Trophoblast cell (in vitro differentiated cells and primary cell): Measurements from ENCODE around the gene MON2.
A peak's percentile ranks its signal among the peaks of the same experiment; 100 is the strongest.

ENCODE experiments used
- DNase-seq, 2 donors: peaks; one replicate each; pipeline ENCODE4 v3.0.0-alpha.2; 2016
- H2AFZ ChIP-seq: 2 replicates; pipeline ENCODE4 v1.6.1; 2013; ENCODE audit warnings: low read length, moderate library complexity, mild to moderate bottlenecking; ENCODE audit not compliant: insufficient read depth, poor library complexity
- H2AK5ac ChIP-seq: 2 replicates; pipeline ENCODE4 v1.6.1; 2013; ENCODE audit warnings: mild to moderate bottlenecking, low read length
- H2BK120ac ChIP-seq: 2 replicates; pipeline ENCODE4 v1.6.1; 2013; ENCODE audit warnings: low read length, mild to moderate bottlenecking, moderate library complexity; ENCODE audit not compliant: insufficient read depth, poor library complexity
- H2BK12ac ChIP-seq: 2 replicates; pipeline ENCODE4 v1.6.1; 2013; ENCODE audit warnings: mild to moderate bottlenecking, low read length, moderate library complexity
- H2BK5ac ChIP-seq: 2 replicates; pipeline ENCODE4 v1.6.1; 2013; ENCODE audit warnings: low read length, low read depth, moderate library complexity, mild to moderate bottlenecking; ENCODE audit not compliant: poor library complexity
- H3K14ac ChIP-seq: 2 replicates; pipeline ENCODE4 v1.6.1; 2013; ENCODE audit warnings: mild to moderate bottlenecking, low read length
- H3K18ac ChIP-seq: 2 replicates; pipeline ENCODE4 v1.6.1; 2013; ENCODE audit warnings: mild to moderate bottlenecking, low read length
- H3K23ac ChIP-seq: 2 replicates; pipeline ENCODE4 v1.6.1; 2013; ENCODE audit warnings: low read length
- H3K27ac ChIP-seq: 2 replicates; pipeline ENCODE4 v1.5.1; 2013; ENCODE audit warnings: low read depth, mild to moderate bottlenecking, inconsistent platforms, low read length, moderate library complexity
- H3K27me3 ChIP-seq: 2 replicates; pipeline ENCODE4 v1.6.1; 2013; ENCODE audit warnings: inconsistent platforms, mild to moderate bottlenecking, low read length, moderate library complexity; ENCODE audit not compliant: insufficient read depth
- H3K36me3 ChIP-seq, 2 experiments: 1 replicate in 1 of 2; 2 replicates in 1 of 2; pipeline ENCODE4 v1.6.1; 2013; ENCODE audit warnings: low read length in 2 of 2, mild to moderate bottlenecking in 2 of 2, moderate library complexity in 1 of 2; ENCODE audit not compliant: insufficient read depth in 2 of 2, control insufficient read depth in 1 of 2
- H3K4ac ChIP-seq: 2 replicates; pipeline ENCODE4 v1.6.1; 2013; ENCODE audit warnings: low read depth, mild to moderate bottlenecking, low read length, moderate library complexity
- H3K4me1 ChIP-seq, 2 experiments: 1 replicate in 1 of 2; 2 replicates in 1 of 2; pipeline ENCODE4 v1.6.1; 2013; ENCODE audit warnings: low read length in 2 of 2, mild to moderate bottlenecking in 2 of 2, moderate library complexity in 1 of 2; ENCODE audit not compliant: insufficient read depth in 2 of 2, control insufficient read depth in 1 of 2
- H3K4me2 ChIP-seq: 2 replicates; pipeline ENCODE4 v1.6.1; 2013; ENCODE audit warnings: inconsistent platforms, mild to moderate bottlenecking, low read length, moderate library complexity
- H3K4me3 ChIP-seq: 2 replicates; pipeline ENCODE4 v1.5.1; 2013; ENCODE audit warnings: mild to moderate bottlenecking, low read depth, low read length, inconsistent platforms
- H3K79me1 ChIP-seq: one replicate; pipeline ENCODE4 v1.6.1; 2013; ENCODE audit warnings: low read length
- H3K79me2 ChIP-seq: 2 replicates; pipeline ENCODE4 v1.6.1; 2013; ENCODE audit warnings: low read length, mild to moderate bottlenecking; ENCODE audit not compliant: control insufficient read depth, insufficient read depth, poor library complexity
- H3K9ac ChIP-seq: 2 replicates; pipeline ENCODE4 v1.6.1; 2013; ENCODE audit warnings: mild to moderate bottlenecking, low read length
- H3K9me3 ChIP-seq: 2 replicates; pipeline ENCODE4 v1.6.1; 2013; ENCODE audit warnings: low read depth, mild to moderate bottlenecking, control low read depth, inconsistent platforms, low read length; ENCODE audit not compliant: insufficient read depth
- H4K12ac ChIP-seq: 2 replicates; pipeline ENCODE4 v1.6.1; 2013; ENCODE audit warnings: low read depth, mild to moderate bottlenecking, low read length, moderate library complexity
- H4K8ac ChIP-seq: 2 replicates; pipeline ENCODE4 v1.6.1; 2013; ENCODE audit warnings: low read depth, mild to moderate bottlenecking, low read length, moderate library complexity
- H4K91ac ChIP-seq: one replicate; pipeline ENCODE4 v1.6.1; 2013; ENCODE audit warnings: low read depth, mild to moderate bottlenecking, low read length, moderate library complexity
- WGBS: extraction: QIAGEN DNeasy Blood & Tissue Kit; methylation state at CpG from one replicate; pipeline ENCODE4 v1.1.7; 2013; ENCODE audit warnings: missing lambda C conversion rate; ENCODE audit not compliant: insufficient read length, insufficient coverage; ENCODE audit errors: extremely low coverage; 5-methylcytosine and 5-hydroxymethylcytosine counted together

Gene MON2

DNA sequence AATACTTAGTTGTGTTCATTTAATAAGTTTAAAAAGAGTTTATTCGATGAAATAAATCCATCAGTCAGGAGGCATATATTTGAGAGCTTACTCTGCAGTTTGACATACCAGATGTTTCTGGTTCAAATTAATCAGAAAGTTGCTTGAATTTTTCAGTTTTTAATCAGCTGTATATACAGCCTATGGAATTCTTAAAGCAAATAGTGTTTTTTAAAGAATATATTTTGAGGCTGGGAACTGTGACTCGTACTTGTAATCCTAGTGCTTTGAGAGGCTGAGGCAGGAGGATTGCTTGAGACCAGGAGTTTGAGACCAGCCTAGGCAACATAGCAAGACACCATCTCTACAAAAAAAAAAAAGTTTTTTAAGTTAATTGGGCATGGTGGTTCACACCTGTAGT lies 112.1 kb downstream of the MON2 start:
- Histone ChIP-seq H3K4me1 (no peaks in the 10 kb centered on the region), H4K91ac (no peak overlapping the region), H3K27ac (no peak overlapping the region), H4K12ac (no peak overlapping the region), H3K9me3 (no peaks in the 10 kb centered on the region), H3K27me3 (no peaks in the 10 kb centered on the region), H3K36me3 (peaks cover 1 to 3% of the 10 kb centered on the region in 2 experiments), H4K8ac (no peak overlapping the region), H2BK120ac (no peak overlapping the region), H3K4me3 (no peak overlapping the region), H3K23ac (no peak overlapping the region), H2AFZ (no peak overlapping the region), H3K14ac (no peak overlapping the region), H3K4me2 (no peak overlapping the region), H3K79me1 (peaks cover 2% of the 10 kb centered on the region), H3K79me2 (no peaks in the 10 kb centered on the region), H3K18ac (no peak overlapping the region), H3K4ac (no peak overlapping the region), H2BK12ac (no peak overlapping the region), H2AK5ac (no peak overlapping the region), H2BK5ac (no peak overlapping the region), H3K9ac (no peak overlapping the region)
- no CpG with 5 or more reads among the region's 2 CpGs for WGBS
- no peak for DNase-seq

DNA sequence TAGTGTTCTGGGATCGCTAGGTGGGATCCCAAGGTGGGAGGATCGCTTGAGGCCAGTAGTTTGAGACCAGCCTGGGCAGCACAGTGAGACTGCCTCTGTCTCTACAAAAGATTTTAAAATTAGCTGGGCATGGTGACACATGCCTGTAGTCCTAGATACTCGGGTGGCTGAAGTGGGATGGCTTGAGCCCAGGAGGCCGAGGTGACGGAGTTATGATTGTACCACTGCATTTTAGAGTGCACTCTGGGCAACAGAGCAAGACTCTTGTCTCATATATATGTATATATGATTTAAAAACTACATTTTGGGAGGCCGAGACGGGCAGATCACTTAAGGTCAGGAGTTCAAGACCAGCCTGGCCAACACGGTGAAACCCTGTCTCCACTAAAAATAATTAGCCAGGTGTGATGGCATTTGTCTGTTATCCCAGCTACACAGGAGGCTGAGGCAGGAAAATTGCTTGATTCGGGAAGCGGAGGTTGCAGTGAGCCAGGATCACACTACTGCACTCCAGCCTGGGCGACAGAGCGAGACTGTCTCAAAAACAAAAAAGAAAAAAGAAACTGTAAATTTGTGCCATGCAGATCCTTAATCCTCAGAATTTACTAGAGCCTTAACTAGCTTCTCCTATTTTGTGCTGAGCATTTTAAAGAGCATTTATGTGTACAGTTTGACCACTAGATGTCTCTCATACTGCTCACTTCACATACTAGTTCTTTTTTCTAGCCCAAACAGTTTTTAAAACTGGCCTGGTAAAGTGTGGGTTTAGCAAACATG lies 114.8 kb downstream of the MON2 start:
- H3K9me3 ChIP-seq: no peaks in the 10 kb centered on the region
- H2BK120ac ChIP-seq: no peak overlapping the region
- H3K23ac ChIP-seq: no peak overlapping the region
- no peak overlapping the region for H2AFZ ChIP-seq
- H4K91ac ChIP-seq: no peak overlapping the region
- WGBS: no CpG with 5 or more reads among the region's 12 CpGs
- no peak overlapping the region for H2BK12ac ChIP-seq
- H3K4me2 ChIP-seq: no peak overlapping the region
- H3K4ac ChIP-seq: no peak overlapping the region
- H3K36me3 ChIP-seq: peaks cover 0 to 1% of the 10 kb centered on the region in 2 experiments
- H2AK5ac ChIP-seq: no peak overlapping the region
- no peaks in the 10 kb centered on the region for H3K27me3 ChIP-seq
- H3K14ac ChIP-seq: no peak overlapping the region
- peaks cover 2% of the 10 kb centered on the region for H3K79me1 ChIP-seq
- no peak overlapping the region for H4K8ac ChIP-seq
- no peak overlapping the region for H3K27ac ChIP-seq
- no peak overlapping the region for H4K12ac ChIP-seq
- DNase-seq: peak in 1 of 2 donors; percentile 67
- no peak overlapping the region for H2BK5ac ChIP-seq
- no peak overlapping the region for H3K4me3 ChIP-seq
- H3K4me1 ChIP-seq: no peaks in the 10 kb centered on the region
- H3K79me2 ChIP-seq: no peaks in the 10 kb centered on the region
- no peak overlapping the region for H3K18ac ChIP-seq
- H3K9ac ChIP-seq: no peak overlapping the region

DNA sequence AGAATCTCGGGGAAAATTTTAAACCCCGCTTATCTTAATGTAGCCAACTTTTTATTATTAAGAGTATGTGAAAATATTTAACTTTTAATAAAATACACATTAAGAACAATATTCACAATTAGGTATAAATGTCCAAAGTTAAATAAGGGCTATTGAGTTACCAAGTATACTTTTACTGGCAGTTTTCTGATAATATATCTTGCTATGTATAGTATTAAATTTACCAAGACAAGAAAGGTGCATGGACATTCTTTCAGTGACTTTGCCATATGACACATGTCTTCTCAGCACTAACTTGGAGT lies 115.4 kb downstream of the MON2 start:
- no peaks in the 10 kb centered on the region for H3K4me1 ChIP-seq
- H3K79me2 ChIP-seq: no peaks in the 10 kb centered on the region
- H3K36me3 ChIP-seq: peaks cover 0 to 1% of the 10 kb centered on the region in 2 experiments
- no peaks in the 10 kb centered on the region for H3K9me3 ChIP-seq
- H3K4me3 ChIP-seq: no peak overlapping the region
- H3K9ac ChIP-seq: no peak overlapping the region
- no peak overlapping the region for H2BK120ac ChIP-seq
- no peak overlapping the region for H2BK5ac ChIP-seq
- H3K4ac ChIP-seq: no peak overlapping the region
- no peak overlapping the region for H4K12ac ChIP-seq
- H2BK12ac ChIP-seq: no peak overlapping the region
- no peak overlapping the region for H3K14ac ChIP-seq
- H3K79me1 ChIP-seq: peaks cover 2% of the 10 kb centered on the region
- no peak overlapping the region for H3K4me2 ChIP-seq
- no peaks in the 10 kb centered on the region for H3K27me3 ChIP-seq
- no peak overlapping the region for H3K27ac ChIP-seq
- no peak overlapping the region for H2AFZ ChIP-seq
- no peak overlapping the region for H4K8ac ChIP-seq
- no peak overlapping the region for H2AK5ac ChIP-seq
- H4K91ac ChIP-seq: no peak overlapping the region
- no peak overlapping the region for H3K18ac ChIP-seq
- no peak for DNase-seq
- no peak overlapping the region for H3K23ac ChIP-seq
- WGBS: no CpG with 5 or more reads among the region's 2 CpGs

DNA sequence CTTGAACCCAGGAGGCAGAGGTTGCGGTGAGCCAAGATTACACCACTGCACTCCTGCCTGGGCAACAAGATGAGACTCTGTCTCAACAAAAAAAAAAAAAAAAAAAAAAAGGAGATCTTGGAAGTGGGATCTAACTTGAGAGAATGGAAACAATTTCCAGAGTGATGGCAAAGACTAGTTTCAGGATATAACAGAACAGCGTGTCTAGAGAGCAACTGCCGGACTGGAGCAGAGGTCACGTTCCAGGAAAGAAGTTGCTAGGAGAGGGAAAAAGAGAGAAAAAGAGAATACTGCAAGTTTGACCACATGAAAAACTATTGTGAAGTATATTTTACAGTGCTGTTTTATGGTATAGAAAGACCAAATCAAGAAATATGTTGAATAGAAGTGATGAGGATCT lies 118.0 kb downstream of the MON2 start:
- H2AFZ ChIP-seq: no peak overlapping the region
- no peak overlapping the region for H3K4ac ChIP-seq
- H3K36me3 ChIP-seq: peaks cover 0 to 1% of the 10 kb centered on the region in 2 experiments
- H2BK5ac ChIP-seq: no peak overlapping the region
- H4K8ac ChIP-seq: no peak overlapping the region
- no peaks in the 10 kb centered on the region for H3K79me2 ChIP-seq
- no peaks in the 10 kb centered on the region for H3K9me3 ChIP-seq
- H3K27ac ChIP-seq: no peak overlapping the region
- H2AK5ac ChIP-seq: no peak overlapping the region
- no peaks in the 10 kb centered on the region for H3K4me1 ChIP-seq
- WGBS: no CpG with 5 or more reads among the region's 4 CpGs
- no peak overlapping the region for H3K9ac ChIP-seq
- no peaks in the 10 kb centered on the region for H3K27me3 ChIP-seq
- no peak for DNase-seq
- H2BK120ac ChIP-seq: no peak overlapping the region
- H3K4me2 ChIP-seq: no peak overlapping the region
- H4K91ac ChIP-seq: no peak overlapping the region
- H3K18ac ChIP-seq: no peak overlapping the region
- H3K23ac ChIP-seq: no peak overlapping the region
- H3K4me3 ChIP-seq: no peak overlapping the region
- peaks cover 2% of the 10 kb centered on the region for H3K79me1 ChIP-seq
- no peak overlapping the region for H3K14ac ChIP-seq
- no peak overlapping the region for H2BK12ac ChIP-seq
- no peak overlapping the region for H4K12ac ChIP-seq
